AG04450 (cell line): Measurements from ENCODE around the gene CCNJ. TPM values are rescaled to one million over a fixed set of nuclear protein-coding genes. Genes with fewer than 3 reads are reported as not detected.

ENCODE experiments used
- CTCF ChIA-PET: fragments of 300-600, 350-600 bp; formaldehyde crosslinking; extraction: SDS; loops from one replicate; lab custom pipeline; 2022; ENCODE audit warnings: antibody characterized with exemption, inconsistent platforms; lab: Charles Lee
- POLR2A ChIA-PET: fragments of 350-600 bp; formaldehyde crosslinking; extraction: SDS; loops from one replicate; lab custom pipeline; 2021; ENCODE audit warnings: antibody characterized with exemption, inconsistent platforms; lab: Yijun Ruan, JAX
- DNase-seq: peaks from one replicate; pipeline ENCODE4 v3.0.0-alpha.2; 2011; ENCODE audit warnings: low read depth, low spot score
- H3K27ac ChIP-seq: one replicate; pipeline ENCODE4 v1.5.1; 2012; ENCODE audit warnings: low read depth, low read length, control low read depth
- H3K27me3 ChIP-seq: one replicate; pipeline ENCODE4 v1.6.0; 2012; ENCODE audit warnings: low read length; ENCODE audit not compliant: control insufficient read depth, insufficient read depth
- H3K4me3 ChIP-seq: 2 replicates; pipeline ENCODE4 v1.5.1; 2011; ENCODE audit warnings: mild to moderate bottlenecking, low read depth, low read length, control low read depth
- H3K9me3 ChIP-seq: 2 replicates; pipeline ENCODE4 v1.5.1; 2012; ENCODE audit warnings: low read length; ENCODE audit not compliant: control insufficient read depth, insufficient read depth
- CTCF ChIP-seq: IDR thresholded peaks from 2 replicates; pipeline ENCODE4 v1.5.1; 2011; ENCODE audit warnings: low read depth, low read length, control low read depth, inconsistent platforms
- polyA plus RNA-seq: library from polyadenylated mRNA; depleted of rRNA; stranded (reverse); fragments of >200 nt; gene quantifications from 2 replicates; pipeline ENCODE4 v1.2.3, GENCODE V29; 2011

CCNJ gene
- polyA plus RNA-seq, 1 experiment, result 8.4 TPM

- no peak for DNase-seq
- H3K27ac ChIP-seq, result no peak overlapping the region
- ChIA-PET CTCF (interaction anchor here (0.7 to 2.0 kb wide), 4 partner anchors 32 to 367 kb away, joined by 3 to 5 read pairs (median 5); no protein-coding TSS in a partner anchor), POLR2A (interaction anchor here (0.6 kb wide), 1 partner anchor 81 kb away, joined by 3 read pairs; the partner anchor contains the start of gene ZNF518A)
- H3K27me3 ChIP-seq, result no peaks in the 10 kb centered on the region
- no peaks in the 10 kb centered on the region for H3K9me3 ChIP-seq
- TF ChIP-seq CTCF, result no peak
- no peak overlapping the region for H3K4me3 ChIP-seq
These were observed 6.0 kb downstream of the CCNJ start for GRCh38 chr10:96049340-96049739.

- no peak overlapping the region for H3K27ac ChIP-seq
- H3K4me3 ChIP-seq, result no peak overlapping the region
- ChIA-PET POLR2A (no interaction called here), CTCF (interaction anchor here (0.6 to 1.3 kb wide), 2 partner anchors 37 to 176 kb away, joined by 3 read pairs; no protein-coding TSS in a partner anchor)
- no peak for TF ChIP-seq CTCF
- no peak for DNase-seq
- H3K9me3 ChIP-seq, result no peaks in the 10 kb centered on the region
- no peaks in the 10 kb centered on the region for H3K27me3 ChIP-seq
These were observed 10.6 kb downstream of the CCNJ start for GRCh38 chr10:96053985-96054384.

- DNase-seq, result no peak
- ChIA-PET CTCF (interaction anchor here (1.4 kb wide), 1 partner anchor 363 kb away, joined by 4 read pairs; the partner anchor contains the start of gene TCTN3), POLR2A (no interaction called here)
- TF ChIP-seq CTCF, result no peak
- Histone ChIP-seq H3K4me3 (no peak overlapping the region), H3K27ac (no peak overlapping the region), H3K27me3 (no peaks in the 10 kb centered on the region), H3K9me3 (no peaks in the 10 kb centered on the region)
These were observed 13.4 kb downstream of the CCNJ start for GRCh38 chr10:96056787-96057186.

- H3K27ac ChIP-seq, result no peak overlapping the region
- no peaks in the 10 kb centered on the region for H3K9me3 ChIP-seq
- H3K4me3 ChIP-seq, result no peak overlapping the region
- H3K27me3 ChIP-seq, result no peaks in the 10 kb centered on the region
- DNase-seq, result no peak
- CTCF ChIA-PET, result interaction anchor here (0.6 kb wide), 1 partner anchor 107 kb away, joined by 4 read pairs; no protein-coding TSS in a partner anchor
- no peak for TF ChIP-seq CTCF
- POLR2A ChIA-PET, result no interaction called here
These were observed 17.8 kb downstream of the CCNJ start for GRCh38 chr10:96061232-96061631.

GRCh38 chr10:96072674-96073073 is 29.3 kb downstream of the CCNJ start:
- ChIA-PET CTCF (no interaction called here), POLR2A (no interaction called here)
- Histone ChIP-seq H3K27ac (no peak overlapping the region), H3K9me3 (no peaks in the 10 kb centered on the region), H3K27me3 (no peaks in the 10 kb centered on the region), H3K4me3 (no peak overlapping the region)
- DNase-seq, result no peak
- no peak for TF ChIP-seq CTCF
